Keratinocyte (primary cell): ENCODE results near the gene SMDT1. TPM values are rescaled to one million over a fixed set of nuclear protein-coding genes. Genes with fewer than 3 reads are reported as not detected.

Experiments used
- DNase-seq: peaks from one replicate; pipeline ENCODE4 v3.0.0-alpha.2; 2011; ENCODE audit warnings: low read depth, missing footprints, low spot score
- FAIRE-seq: peaks from 2 replicates; lab custom pipeline; 2011; peaks lifted over from hg19 to GRCh38; lab: Jason Lieb, UNC
- H2AFZ ChIP-seq: 2 replicates; pipeline ENCODE4 v1.6.0; 2012; ENCODE audit warnings: low read length, control low read depth, inconsistent platforms; ENCODE audit not compliant: control insufficient read depth
- H3K27ac ChIP-seq: 2 replicates; pipeline ENCODE4 v1.5.1; 2011; ENCODE audit warnings: low read length; ENCODE audit not compliant: control insufficient read depth, insufficient read depth
- H3K27me3 ChIP-seq: 3 replicates; pipeline ENCODE4 v1.6.0; 2011; ENCODE audit warnings: low read length; ENCODE audit not compliant: control insufficient read depth, insufficient read depth; ENCODE audit errors: extremely low read depth
- H3K36me3 ChIP-seq, 2 experiments: 2 replicates in 1 of 2; 3 replicates in 1 of 2; pipeline ENCODE4 v1.5.1; 2011; ENCODE audit warnings: low read length in 2 of 2, mild to moderate bottlenecking in 1 of 2; ENCODE audit not compliant: control insufficient read depth in 2 of 2, insufficient read depth in 2 of 2; ENCODE audit errors: extremely low read depth in 1 of 2
- H3K4me1 ChIP-seq: 3 replicates; pipeline ENCODE4 v1.5.1; 2011; ENCODE audit warnings: low read length; ENCODE audit not compliant: control insufficient read depth, insufficient read depth; ENCODE audit errors: extremely low read depth
- H3K4me2 ChIP-seq: 3 replicates; pipeline ENCODE4 v1.6.0; 2011; ENCODE audit warnings: low read depth, low read length; ENCODE audit not compliant: control insufficient read depth, insufficient read depth; ENCODE audit errors: extremely low read depth
- H3K4me3 ChIP-seq, 3 experiments: fragments of 200-600 bp in 1 of 3; sonication (generic) in 1 of 3; 2 replicates in 2 of 3; 3 replicates in 1 of 3; pipeline ENCODE4 v1.5.1; 2011 to 2016; ENCODE audit warnings: low read length in 3 of 3, mild to moderate bottlenecking in 3 of 3, control low read depth in 2 of 3, inconsistent platforms in 1 of 3, low read depth in 1 of 3, mixed read lengths in 1 of 3, mixed run types in 1 of 3, moderate library complexity in 1 of 3; ENCODE audit not compliant: control insufficient read depth in 2 of 3, insufficient read depth in 2 of 3; ENCODE audit errors: extremely low read depth in 1 of 3
- H3K79me2 ChIP-seq: 2 replicates; pipeline ENCODE4 v1.6.0; 2012; ENCODE audit warnings: low read length; ENCODE audit not compliant: control insufficient read depth, insufficient read depth
- H3K9ac ChIP-seq: 3 replicates; pipeline ENCODE4 v1.6.0; 2011; ENCODE audit warnings: low read length; ENCODE audit not compliant: control insufficient read depth, insufficient read depth; ENCODE audit errors: extremely low read depth
- H3K9me1 ChIP-seq: 3 replicates; pipeline ENCODE4 v1.6.0; 2011; ENCODE audit warnings: low read length; ENCODE audit not compliant: control insufficient read depth, insufficient read depth; ENCODE audit errors: extremely low read depth
- H3K9me3 ChIP-seq: 2 replicates; pipeline ENCODE4 v1.5.1; 2012; ENCODE audit warnings: low read depth, low read length; ENCODE audit not compliant: control insufficient read depth
- H4K20me1 ChIP-seq: 3 replicates; pipeline ENCODE4 v1.6.0; 2011; ENCODE audit warnings: low read length; ENCODE audit not compliant: control insufficient read depth, insufficient read depth; ENCODE audit errors: extremely low read depth
- EZH2 ChIP-seq: IDR thresholded peaks from one replicate; pipeline ENCODE4 v1.6.1; 2012; ENCODE audit warnings: inconsistent platforms, mild to moderate bottlenecking, low read length, moderate library complexity
- dilution Hi-C: fragments of 300-500 bp; cut with MboI; formaldehyde crosslinking; loops from one replicate; pipeline ENCODE4 v1.7.0; 2020; ENCODE audit warnings: low sequenced_read_pairs; ENCODE audit not compliant: extremely low pct_ligation_motif_present
- polyA plus RNA-seq, 5 experiments: library from polyadenylated mRNA; depleted of rRNA in 3 of 5; stranded (reverse) in 3 of 5; stranded (forward) in 1 of 5; unstranded in 1 of 5; fragments of >200 nt; gene quantifications; 1 replicate in 1 of 5; 2 replicates in 3 of 5; 3 replicates in 1 of 5; pipeline versions ENCODE4 v1.2.1 to v1.2.3, GENCODE V29; 2011 to 2012; ENCODE audit warnings: missing spikeins in 2 of 5, low read depth in 1 of 5, low replicate concordance in 1 of 5
- TF ChIP-seq, protein P1 (sequence below), 3 experiments: IDR thresholded peaks in 1 of 3; conservative IDR thresholded peaks in 1 of 3; optimal IDR thresholded peaks in 1 of 3; 2 replicates in 2 of 3; 3 replicates in 1 of 3; pipeline versions ENCODE3 to v1.5.1; 2011; ENCODE audit warnings: low read length in 3 of 3, mild to moderate bottlenecking in 3 of 3, moderate library complexity in 2 of 3, control low read depth in 1 of 3, inconsistent platforms in 1 of 3; ENCODE audit not compliant: insufficient read depth in 2 of 3; ENCODE audit errors: extremely low read depth in 1 of 3

Gene SMDT1
- polyA plus RNA-seq, 1 donor (not counting 4 experiments of a cell fraction or from before 2014, with no cell fraction given): 21.6 TPM

DNA sequence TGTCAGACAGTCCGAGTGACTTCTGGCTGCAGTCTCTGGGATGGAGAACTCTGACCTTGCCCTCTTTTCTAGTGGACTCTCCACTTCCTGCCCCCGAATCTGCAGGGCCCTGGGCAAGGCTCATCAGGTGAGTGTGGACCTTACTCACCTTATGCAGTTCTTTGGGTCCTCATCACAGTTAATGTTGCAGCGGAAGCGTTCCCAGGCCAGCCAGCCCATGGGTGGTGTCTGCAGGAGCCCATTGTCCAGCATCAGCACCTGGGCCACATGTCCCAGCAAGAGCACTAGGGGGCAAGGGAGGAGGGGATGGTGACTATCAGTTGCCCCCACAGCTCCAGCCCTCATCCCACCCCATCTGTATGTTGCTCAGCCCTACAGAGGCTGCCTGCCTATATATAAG is 11.2 kb upstream of the SMDT1 start:
- Histone ChIP-seq H3K9me3 (no peaks in the 10 kb centered on the region), H3K4me2 (no peak overlapping the region), H3K9ac (no peak overlapping the region), H3K79me2 (peaks cover 3% of the 10 kb centered on the region), H4K20me1 (no peaks in the 10 kb centered on the region), H3K36me3 (peaks cover 6 to 20% of the 10 kb centered on the region in 2 experiments), H3K27me3 (no peaks in the 10 kb centered on the region), H3K4me1 (peaks cover 14% of the 10 kb centered on the region), H3K27ac (no peak overlapping the region), H2AFZ (no peak overlapping the region), H3K9me1 (no peaks in the 10 kb centered on the region), H3K4me3 (no peak overlapping the region)
- dilution Hi-C loops: no loop called here
- DNase-seq: no peak
- FAIRE-seq: no peak
- no peak for TF ChIP-seq EZH2
- TF ChIP-seq, protein P1, sequence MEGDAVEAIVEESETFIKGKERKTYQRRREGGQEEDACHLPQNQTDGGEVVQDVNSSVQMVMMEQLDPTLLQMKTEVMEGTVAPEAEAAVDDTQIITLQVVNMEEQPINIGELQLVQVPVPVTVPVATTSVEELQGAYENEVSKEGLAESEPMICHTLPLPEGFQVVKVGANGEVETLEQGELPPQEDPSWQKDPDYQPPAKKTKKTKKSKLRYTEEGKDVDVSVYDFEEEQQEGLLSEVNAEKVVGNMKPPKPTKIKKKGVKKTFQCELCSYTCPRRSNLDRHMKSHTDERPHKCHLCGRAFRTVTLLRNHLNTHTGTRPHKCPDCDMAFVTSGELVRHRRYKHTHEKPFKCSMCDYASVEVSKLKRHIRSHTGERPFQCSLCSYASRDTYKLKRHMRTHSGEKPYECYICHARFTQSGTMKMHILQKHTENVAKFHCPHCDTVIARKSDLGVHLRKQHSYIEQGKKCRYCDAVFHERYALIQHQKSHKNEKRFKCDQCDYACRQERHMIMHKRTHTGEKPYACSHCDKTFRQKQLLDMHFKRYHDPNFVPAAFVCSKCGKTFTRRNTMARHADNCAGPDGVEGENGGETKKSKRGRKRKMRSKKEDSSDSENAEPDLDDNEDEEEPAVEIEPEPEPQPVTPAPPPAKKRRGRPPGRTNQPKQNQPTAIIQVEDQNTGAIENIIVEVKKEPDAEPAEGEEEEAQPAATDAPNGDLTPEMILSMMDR (optimal IDR thresholded peaks at IDR 0.05 in 1 of 3, IDR thresholded peaks at IDR 0.05 in 1 of 3, conservative IDR thresholded peaks at IDR 0.05 in 1 of 3; ENCODE audit: extremely low read depth in 1 of 3, insufficient read depth in 2 of 3, low read length in 3 of 3): no peak

GRCh38 chr22:42069801-42070516 is 9.5 kb upstream of the SMDT1 start:
- H3K9me3 ChIP-seq: no peaks in the 10 kb centered on the region
- peak overlapping the region; percentile 99 for H2AFZ ChIP-seq
- no peaks in the 10 kb centered on the region for H4K20me1 ChIP-seq
- peaks cover 5 to 20% of the 10 kb centered on the region in 2 experiments for H3K36me3 ChIP-seq
- no peaks in the 10 kb centered on the region for H3K27me3 ChIP-seq
- H3K4me2 ChIP-seq: peak overlapping the region; percentile 99
- H3K4me3 ChIP-seq: peak overlapping the region; percentile 44 to 84 (median 79)
- peak overlapping the region; percentile 72 for H3K27ac ChIP-seq
- no peak for FAIRE-seq
- H3K9ac ChIP-seq: peak overlapping the region; percentile 76
- TF ChIP-seq, protein P1 (optimal IDR thresholded peaks at IDR 0.05 in 1 of 3, IDR thresholded peaks at IDR 0.05 in 1 of 3, conservative IDR thresholded peaks at IDR 0.05 in 1 of 3; ENCODE audit: extremely low read depth in 1 of 3, insufficient read depth in 2 of 3, low read length in 3 of 3): no peak
- TF ChIP-seq EZH2: no peak
- H3K9me1 ChIP-seq: no peaks in the 10 kb centered on the region
- DNase-seq: no peak
- dilution Hi-C loops: no loop called here
- H3K79me2 ChIP-seq: peaks cover 3% of the 10 kb centered on the region
- peaks cover 16% of the 10 kb centered on the region for H3K4me1 ChIP-seq
